ENCODE data around the gene NEK6. TPM values are rescaled to one million over a fixed set of nuclear protein-coding genes. Genes with fewer than 3 reads are reported as not detected.

The NEK6 gene
- polyA plus RNA-seq, 2 of the 4 experiments (the other 2 are of a cell fraction): 26.1 to 33.7 TPM

GRCh38 chr9:124255222-124255621 is 2.5 kb upstream of the NEK6 start:
- no peak overlapping the region for H3K4me3 ChIP-seq
- ATAC-seq: no peak
- 86% methylated on average over 3 of the region's 3 CpGs for WGBS (ENCODE audit: missing lambda C conversion rate)
- ChIA-PET POLR2A (no interaction called here), CTCF (interaction anchor here (0.7 to 3.6 kb wide), 5 partner anchors 26 to 280 kb away, joined by 3 to 14 read pairs (median 4); no protein-coding TSS in a partner anchor)
- 0 out of 6 replicates have a peak overlapping the region, but pooled peaks of 1 of the 2 experiments have one; percentile 29 for H3K27ac ChIP-seq
- H3K9me3 ChIP-seq: no peaks in the 10 kb centered on the region
- no peak for FAIRE-seq
- no peak for DNase-seq (ENCODE audit: low read depth in 1 of 2, low spot score in 1 of 2)
- TF ChIP-seq KDM5A (IDR thresholded peaks at IDR 0.05): no peak
- peak; percentile 21 for TF ChIP-seq ZFP36 (IDR thresholded peaks at IDR 0.05; ENCODE audit: borderline replicate concordance, partially characterized antibody)
- H3K4me1 ChIP-seq: peaks cover 30% of the 10 kb centered on the region
- H3K4me2 ChIP-seq: no peak overlapping the region

- POLR2A ChIA-PET: no interaction called here
Measured at GRCh38 chr9:124256517-124257069, 1.2 kb upstream of the NEK6 start.

GRCh38 chr9:124257070-124257843 is 492 bp upstream of the NEK6 start:
- ATAC-seq (no peak), FAIRE-seq (no peak), DNase-seq (ENCODE audit: low read depth in 1 of 2, low spot score in 1 of 2) (no peak)
- POLR2A ChIA-PET: no interaction called here
- peaks cover 43% of the 10 kb centered on the region for H3K4me1 ChIP-seq
- WGBS (ENCODE audit: missing lambda C conversion rate): 62% methylated on average over 23 of the region's 31 CpGs
- peak overlapping the region; percentile 84 to 100 for H3K27ac ChIP-seq
- H3K4me3 ChIP-seq: peak overlapping the region; percentile 79
- TF ChIP-seq EHF (CRISPR knock-in tag; IDR thresholded peaks at IDR 0.05) (no peak), GATA3 (IDR thresholded peaks at IDR 0.05; ENCODE audit: borderline replicate concordance) (no peak), KDM1A (IDR thresholded peaks at IDR 0.05; ENCODE audit: low read depth) (peak; percentile 92)
- H3K4me2 ChIP-seq: peak overlapping the region; percentile 90
- H3K9me3 ChIP-seq: no peaks in the 10 kb centered on the region
- CTCF ChIA-PET: interaction anchor here (1.1 to 3.6 kb wide), 2 partner anchors 63 to 130 kb away, joined by 3 to 14 read pairs; no protein-coding TSS in a partner anchor

More at GRCh38 chr9:124256517-124257069, 1.2 kb upstream of the NEK6 start:
- FAIRE-seq: no peak
- Histone ChIP-seq H3K4me1 (peaks cover 43% of the 10 kb centered on the region), H3K9me3 (no peaks in the 10 kb centered on the region), H3K27ac (peak overlapping the region in 1 of 2 experiments; percentile 100; a peak in 3 of 6 replicates), H3K4me3 (no peak overlapping the region), H3K4me2 (peak overlapping the region; percentile 90; the same call in 2 of the 3 replicates)
- WGBS (ENCODE audit: missing lambda C conversion rate): 59% methylated on average over 11 of the region's 11 CpGs
- TF ChIP-seq HES2 (IDR thresholded peaks at IDR 0.05) (no peak), FOSB (CRISPR knock-in tag; IDR thresholded peaks at IDR 0.05) (no peak), MAX (IDR thresholded peaks at IDR 0.05) (peak; percentile 26; the same call in 1 of the 2 replicates), FOXS1 (CRISPR knock-in tag; IDR thresholded peaks at IDR 0.05) (no peak), KDM1A (IDR thresholded peaks at IDR 0.05; ENCODE audit: low read depth) (peak; percentile 67; the same call in 1 of the 2 replicates), HOXA7 (CRISPR knock-in tag; IDR thresholded peaks at IDR 0.05) (no peak)
- CTCF ChIA-PET: interaction anchor here (0.9 to 3.6 kb wide), 4 partner anchors 53 to 130 kb away, joined by 3 to 14 read pairs (median 4); no protein-coding TSS in a partner anchor
- DNase-seq (ENCODE audit: low read depth in 1 of 2, low spot score in 1 of 2): peak in 1 of 2 experiments; percentile 53
- peak in 1 of 2 experiments; percentile 26; a peak in 3 of 6 replicates for ATAC-seq

- ATAC-seq (peak; percentile 54 to 63), FAIRE-seq (no peak), DNase-seq (ENCODE audit: low read depth in 1 of 2, low spot score in 1 of 2) (no peak)
- no peak for TF ChIP-seq HES2 (IDR thresholded peaks at IDR 0.05)
- peak overlapping the region; percentile 79 for H3K4me3 ChIP-seq
- H3K4me1 ChIP-seq: peaks cover 55% of the 10 kb centered on the region
- H3K4me2 ChIP-seq: peak overlapping the region; percentile 90
- ChIA-PET POLR2A (no interaction called here), CTCF (interaction anchor here (0.8 to 2.5 kb wide), 5 partner anchors 28 to 132 kb away, joined by 3 to 11 read pairs (median 3); no protein-coding TSS in a partner anchor)
- 0% methylated on average over 15 of the region's 17 CpGs for WGBS (ENCODE audit: missing lambda C conversion rate)
- H3K27ac ChIP-seq: peak overlapping the region; percentile 84 to 100
- no peaks in the 10 kb centered on the region for H3K9me3 ChIP-seq
Measured at GRCh38 chr9:124258607-124259157, 933 bp downstream of the NEK6 start.
